ENCODE data around the gene NRXN3.

DNA sequence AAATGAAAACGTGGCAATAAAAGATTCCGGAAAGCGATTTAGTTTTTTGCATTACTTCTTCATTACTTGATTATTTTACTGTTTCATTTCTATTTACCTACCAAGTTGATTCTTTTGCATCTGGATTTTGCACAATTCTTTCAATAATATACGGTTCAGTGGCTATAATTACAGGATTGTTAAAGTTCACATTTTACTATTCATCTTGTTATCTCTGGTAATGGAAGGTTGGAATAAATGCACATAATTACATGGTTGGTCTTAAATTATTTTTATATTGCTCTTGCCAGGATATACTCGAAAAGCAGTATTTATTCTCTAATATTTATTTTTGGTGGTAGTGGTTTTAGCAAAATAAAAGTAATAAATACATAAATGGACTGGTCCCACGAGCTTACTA, 1203.3 kb downstream of the NRXN3 start:
- TF ChIP-seq, protein P1, sequence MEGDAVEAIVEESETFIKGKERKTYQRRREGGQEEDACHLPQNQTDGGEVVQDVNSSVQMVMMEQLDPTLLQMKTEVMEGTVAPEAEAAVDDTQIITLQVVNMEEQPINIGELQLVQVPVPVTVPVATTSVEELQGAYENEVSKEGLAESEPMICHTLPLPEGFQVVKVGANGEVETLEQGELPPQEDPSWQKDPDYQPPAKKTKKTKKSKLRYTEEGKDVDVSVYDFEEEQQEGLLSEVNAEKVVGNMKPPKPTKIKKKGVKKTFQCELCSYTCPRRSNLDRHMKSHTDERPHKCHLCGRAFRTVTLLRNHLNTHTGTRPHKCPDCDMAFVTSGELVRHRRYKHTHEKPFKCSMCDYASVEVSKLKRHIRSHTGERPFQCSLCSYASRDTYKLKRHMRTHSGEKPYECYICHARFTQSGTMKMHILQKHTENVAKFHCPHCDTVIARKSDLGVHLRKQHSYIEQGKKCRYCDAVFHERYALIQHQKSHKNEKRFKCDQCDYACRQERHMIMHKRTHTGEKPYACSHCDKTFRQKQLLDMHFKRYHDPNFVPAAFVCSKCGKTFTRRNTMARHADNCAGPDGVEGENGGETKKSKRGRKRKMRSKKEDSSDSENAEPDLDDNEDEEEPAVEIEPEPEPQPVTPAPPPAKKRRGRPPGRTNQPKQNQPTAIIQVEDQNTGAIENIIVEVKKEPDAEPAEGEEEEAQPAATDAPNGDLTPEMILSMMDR (conservative IDR thresholded peaks at IDR 0.05 in 1 of 2, IDR thresholded peaks at IDR 0.05 in 1 of 2; ENCODE audit: extremely low read depth in 1 of 2, insufficient read depth in 1 of 2, low read depth in 1 of 2, low read length in 2 of 2), result no peak
- TF ChIP-seq EZH2 (IDR thresholded peaks at IDR 0.05; ENCODE audit: borderline replicate concordance, low read length), result no peak

Data from mammary epithelial cell (primary cell).